ENCODE results near the gene ITGB3.
"Not testable (repeated sequence)": the region's sequence is repeated elsewhere in the genome, so short reads cannot be mapped to it uniquely, and the experiment has no call there.

Gene ITGB3

GRCh38 chr17:47250855-47251254 lies 2.8 kb upstream of the ITGB3 start:
- no peak for DNase-seq

- DNase-seq: no peak
Measured at GRCh38 chr17:47251421-47251940, 2.1 kb upstream of the ITGB3 start.

- DNase-seq: no peak
Measured at GRCh38 chr17:47252209-47252608, 1.4 kb upstream of the ITGB3 start.

- DNase-seq: no peak
Measured at GRCh38 chr17:47252766-47253512, 688 bp upstream of the ITGB3 start.

- DNase-seq: no peak
Measured at GRCh38 chr17:47254403-47254943, 846 bp downstream of the ITGB3 start.

- DNase-seq: no peak
Measured at GRCh38 chr17:47257651-47258339, 4.2 kb downstream of the ITGB3 start.

GRCh38 chr17:47262586-47262985 lies 9.0 kb downstream of the ITGB3 start:
- DNase-seq: no peak

GRCh38 chr17:47264166-47264565 lies 10.5 kb downstream of the ITGB3 start:
- DNase-seq: no peak

- DNase-seq: peak in 1 of 2 donors; percentile 20
Measured at GRCh38 chr17:47265983-47266541, 12.4 kb downstream of the ITGB3 start.

GRCh38 chr17:47266782-47267181 lies 13.2 kb downstream of the ITGB3 start:
- no peak for DNase-seq

- DNase-seq: no peak
Measured at GRCh38 chr17:47267354-47267828, 13.8 kb downstream of the ITGB3 start.

GRCh38 chr17:47268964-47269363 lies 15.3 kb downstream of the ITGB3 start:
- DNase-seq: not testable (repeated sequence)

GRCh38 chr17:47269561-47270280 lies 16.1 kb downstream of the ITGB3 start:
- not testable (repeated sequence) for DNase-seq

GRCh38 chr17:47270946-47271705 lies 17.5 kb downstream of the ITGB3 start:
- no peak for DNase-seq

GRCh38 chr17:47272491-47272890 lies 18.9 kb downstream of the ITGB3 start:
- DNase-seq: no peak

- no peak for DNase-seq
Measured at GRCh38 chr17:47273245-47273644, 19.6 kb downstream of the ITGB3 start.

- no peak for DNase-seq
Measured at GRCh38 chr17:47274319-47275069, 20.9 kb downstream of the ITGB3 start.

GRCh38 chr17:47275245-47275984 lies 21.8 kb downstream of the ITGB3 start:
- DNase-seq: no peak

- DNase-seq: no peak
Measured at GRCh38 chr17:47276444-47276843, 22.8 kb downstream of the ITGB3 start.

GRCh38 chr17:47276868-47277267 lies 23.2 kb downstream of the ITGB3 start:
- DNase-seq: no peak

Measured in CD4-positive, alpha-beta T cell treated with Interferon alpha-2 for 1 hour (primary cell).